Amniotic stem cell (primary cell): ENCODE results near the gene EHMT1.
"Not testable (repeated sequence)": the region's sequence is repeated elsewhere in the genome, so short reads cannot be mapped to it uniquely, and the experiment has no call there.

Source experiments
- DNase-seq: peaks from one replicate; lab custom pipeline; 2025; lab: John Stamatoyannopoulos, UW

Gene EHMT1

GRCh38 chr9:137590469-137591383 is 28.1 kb upstream of the EHMT1 start, which contains the start of gene ZMYND19:
Gene ZMYND19, minus strand, starts transcription at chr9:137590512. Its CDS starts 249 bp downstream, at chr9:137590263.
- DNase-seq: peak; percentile 73

- DNase-seq: no peak
Observed at GRCh38 chr9:137592767-137593166, 26.0 kb upstream of the EHMT1 start.

GRCh38 chr9:137593176-137593575 is 25.6 kb upstream of the EHMT1 start:
- DNase-seq: no peak

GRCh38 chr9:137596577-137596976 is 22.2 kb upstream of the EHMT1 start:
- DNase-seq: not testable (repeated sequence)

- no peak for DNase-seq
Observed at GRCh38 chr9:137598943-137599342, 19.9 kb upstream of the EHMT1 start.

GRCh38 chr9:137602661-137603060 is 16.1 kb upstream of the EHMT1 start:
- no peak for DNase-seq

GRCh38 chr9:137603879-137604278 is 14.9 kb upstream of the EHMT1 start:
- no peak for DNase-seq

- DNase-seq: no peak
Observed at GRCh38 chr9:137604345-137605086, 14.3 kb upstream of the EHMT1 start.

- DNase-seq: peak; percentile 96
Observed at GRCh38 chr9:137605121-137606004, 13.4 kb upstream of the EHMT1 start, which contains the start of gene ARRDC1. Gene ARRDC1, plus strand, starts transcription at chr9:137605686. Its CDS starts 32 bp downstream, at chr9:137605718.

- no peak for DNase-seq
Observed at GRCh38 chr9:137606005-137606621, 12.7 kb upstream of the EHMT1 start.

GRCh38 chr9:137606734-137607138 is 12.1 kb upstream of the EHMT1 start:
- no peak for DNase-seq

- no peak for DNase-seq
Observed at GRCh38 chr9:137607141-137607857, 11.5 kb upstream of the EHMT1 start.

- no peak for DNase-seq
Observed at GRCh38 chr9:137610944-137611343, 7.9 kb upstream of the EHMT1 start.

- peak; percentile 66 for DNase-seq
Observed at GRCh38 chr9:137611623-137612609, 6.9 kb upstream of the EHMT1 start.

GRCh38 chr9:137612741-137613142 is 6.1 kb upstream of the EHMT1 start:
- no peak for DNase-seq

GRCh38 chr9:137613259-137613658 is 5.5 kb upstream of the EHMT1 start:
- no peak for DNase-seq

GRCh38 chr9:137613738-137614523 is 4.9 kb upstream of the EHMT1 start:
- DNase-seq: no peak

GRCh38 chr9:137614631-137615386 is 4.0 kb upstream of the EHMT1 start:
- no peak for DNase-seq
